ENCODE measurements around the gene TMEM59. TPM values are rescaled to one million over a fixed set of nuclear protein-coding genes. Genes with fewer than 3 reads are reported as not detected.
"Not testable (repeated sequence)": the region's sequence is repeated elsewhere in the genome, so short reads cannot be mapped to it uniquely, and the experiment has no call there.

The TMEM59 gene
- total and polyA plus RNA-seq, 10 donors: 73.1 to 295 (median 223) TPM

- no peaks in the 10 kb centered on the region for H3K9me3 ChIP-seq
- WGBS, 5 donors: 2 to 4% (median 2%) methylated on average over 20 to 21 of the region's 21 CpGs
- intact Hi-C loops (cut with DNase I; ENCODE audit: low total_unique reads): no loop called here
- peaks cover 37 to 62% (median 53%) of the 10 kb centered on the region in 6 donors for H3K4me1 ChIP-seq
- no peak for DNase-seq
- H3K36me3 ChIP-seq: peaks cover 0 to 33% (median 0%) of the 10 kb centered on the region in 6 donors
- peak overlapping the region; percentile 84 to 100 (median 98) for H3K27ac ChIP-seq
- no peak for TF ChIP-seq CTCF (IDR thresholded peaks at IDR 0.05 in 8 of 11, conservative IDR thresholded peaks at IDR 0.05 in 3 of 11)
- TF ChIP-seq POLR2AphosphoS5 (IDR thresholded peaks at IDR 0.05): no peak
- H3K4me3 ChIP-seq: peak overlapping the region; percentile 61 to 97 (median 90)
- H3K27me3 ChIP-seq (replicated peaks in 1 of 7): no peaks in the 10 kb centered on the region
These were observed 887 bp upstream of the TMEM59 start for GRCh38 chr1:54053745-54054437.

GRCh38 chr1:54052431-54052933 lies 522 bp downstream of the TMEM59 start:
- WGBS, 5 donors: 0 to 1% (median 0%) methylated on average over 23 of the region's 23 CpGs
- DNase-seq: peak; percentile 78
- H3K36me3 ChIP-seq: peaks cover 0 to 23% (median 0%) of the 10 kb centered on the region in 6 donors
- TF ChIP-seq POLR2AphosphoS5 (IDR thresholded peaks at IDR 0.05) (no peak), CTCF (IDR thresholded peaks at IDR 0.05 in 8 of 11, conservative IDR thresholded peaks at IDR 0.05 in 3 of 11) (no peak), POLR2A (IDR thresholded peaks at IDR 0.05) (no peak)
- no peaks in the 10 kb centered on the region for H3K9me3 ChIP-seq
- H3K4me3 ChIP-seq: peak overlapping the region; percentile 75 to 97 (median 90)
- H3K27me3 ChIP-seq (replicated peaks in 1 of 7): no peaks in the 10 kb centered on the region
- intact Hi-C loops (cut with DNase I; ENCODE audit: low total_unique reads): no loop called here
- H3K4me1 ChIP-seq: peaks cover 51 to 76% (median 67%) of the 10 kb centered on the region in 6 donors
- peak overlapping the region; percentile 95 to 100 (median 98) for H3K27ac ChIP-seq

GRCh38 chr1:54051933-54052430 lies 1.0 kb downstream of the TMEM59 start:
- Histone ChIP-seq H3K4me3 (peak overlapping the region; percentile 75 to 97 (median 90)), H3K27me3 (replicated peaks in 1 of 7) (no peaks in the 10 kb centered on the region), H3K4me1 (peaks cover 56 to 81% (median 72%) of the 10 kb centered on the region in 6 donors), H3K27ac (peak overlapping the region; percentile 95 to 100 (median 98)), H3K9me3 (no peaks in the 10 kb centered on the region), H3K36me3 (peaks cover 0 to 24% (median 0%) of the 10 kb centered on the region in 6 donors)
- intact Hi-C loops (cut with DNase I; ENCODE audit: low total_unique reads): no loop called here
- WGBS, 5 donors: 3 to 5% (median 3%) methylated on average over 8 of the region's 8 CpGs
- no peak for DNase-seq
- TF ChIP-seq POLR2A (IDR thresholded peaks at IDR 0.05) (no peak), CTCF (IDR thresholded peaks at IDR 0.05 in 8 of 11, conservative IDR thresholded peaks at IDR 0.05 in 3 of 11) (no peak), POLR2AphosphoS5 (IDR thresholded peaks at IDR 0.05) (no peak)

- intact Hi-C loops (cut with DNase I; ENCODE audit: low total_unique reads); H3K9me3 ChIP-seq; H3K27me3 ChIP-seq (replicated peaks in 1 of 7); H3K27ac ChIP-seq; DNase-seq; H3K4me3 ChIP-seq: not testable (repeated sequence)
- Histone ChIP-seq H3K36me3 (peaks cover 0 to 28% (median 2%) of the 10 kb centered on the region in 6 donors), H3K4me1 (peaks cover 56 to 88% (median 78%) of the 10 kb centered on the region in 6 donors)
- 95 to 97% (median 96%) methylated on average over 12 of the region's 12 CpGs for WGBS, 5 donors
These were observed 2.6 kb downstream of the TMEM59 start for GRCh38 chr1:54050435-54050834.

Data from spleen (tissue), 11 donors.